Neural cell (in vitro differentiated cells): ENCODE measurements around the gene CES1.

Experiments used
- CTCF ChIP-seq: fragments of 450-650 bp; IDR thresholded peaks from 2 replicates; pipeline ENCODE4 v1.5.1; 2014; ENCODE audit warnings: antibody characterized with exemption, mild to moderate bottlenecking, moderate library complexity; ENCODE audit not compliant: poor library complexity, severe bottlenecking
- EP300 ChIP-seq: fragments of 450-650 bp; conservative IDR thresholded peaks from 2 replicates; pipeline ENCODE4 v1.6.1; 2014; ENCODE audit warnings: antibody characterized with exemption, mild to moderate bottlenecking, moderate library complexity; ENCODE audit not compliant: poor library complexity, severe bottlenecking
- EZH2 ChIP-seq: fragments of 200-600, 300-800 bp; shearing (Covaris generic), sonication (generic); IDR thresholded peaks from 2 replicates; pipeline ENCODE4 v1.6.1; 2014; ENCODE audit warnings: antibody characterized with exemption, low read length, borderline replicate concordance, mild to moderate bottlenecking; ENCODE audit not compliant: insufficient read depth, poor library complexity, severe bottlenecking
- POLR2AphosphoS5 ChIP-seq: IDR thresholded peaks from 2 replicates; pipeline ENCODE4 v1.6.1; 2012
- REST ChIP-seq: IDR thresholded peaks from 2 replicates; pipeline ENCODE4 v1.6.1; 2012; ENCODE audit warnings: borderline replicate concordance
- SMC3 ChIP-seq: fragments of 450-650 bp; conservative IDR thresholded peaks from 2 replicates; pipeline ENCODE4 v1.6.1; 2014; ENCODE audit warnings: antibody characterized with exemption, mild to moderate bottlenecking, moderate library complexity; ENCODE audit not compliant: poor library complexity

- TF ChIP-seq CTCF: no peak
- no peak for TF ChIP-seq SMC3
- no peak for TF ChIP-seq POLR2AphosphoS5
- TF ChIP-seq REST: no peak
- no peak for TF ChIP-seq EZH2
- TF ChIP-seq EP300: no peak
These were observed 6.2 kb upstream of the CES1 start for GRCh38 chr16:55839115-55839514.
